ENCODE results near the gene EEF2KMT. TPM values are rescaled to one million over a fixed set of nuclear protein-coding genes. Genes with fewer than 3 reads are reported as not detected.
"Not testable (repeated sequence)": the region's sequence is repeated elsewhere in the genome, so short reads cannot be mapped to it uniquely, and the experiment has no call there.

EEF2KMT gene
- total and polyA plus RNA-seq, 2 of the 8 experiments (the other 6 are each of a cell fraction or from before 2014, with no cell fraction given), result 35.8 to 37.0 TPM

DNA sequence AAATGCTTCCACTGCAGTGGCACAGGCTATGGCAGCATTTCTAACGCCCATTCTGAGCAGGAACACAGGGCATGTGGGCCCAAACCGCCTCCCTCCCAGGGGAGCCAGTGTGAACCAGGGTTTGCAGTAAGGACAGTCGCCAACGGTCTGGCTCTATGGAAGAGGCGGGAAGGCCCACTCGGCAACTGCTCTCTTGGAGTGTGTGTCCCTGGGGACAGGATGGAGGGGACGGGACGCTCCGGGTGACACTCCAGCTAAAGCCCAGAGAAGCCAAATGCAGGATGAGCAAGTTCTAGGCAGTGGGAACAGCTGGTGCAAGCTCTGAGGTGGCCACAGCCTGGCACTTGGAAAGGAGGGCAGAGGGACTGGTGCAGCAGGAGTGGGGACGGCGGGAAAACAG is 3.8 kb downstream of the EEF2KMT start:
- H3K36me3 ChIP-seq (ENCODE audit: control insufficient read depth in 2 of 4, insufficient read depth in 4 of 4, low read length in 3 of 4), result peaks cover 0 to 15% (median 5%) of the 10 kb centered on the region in 4 experiments; a peak in 5 of 8 replicates
- H2AFZ ChIP-seq (ENCODE audit: low read length); H3K56ac ChIP-seq (replicated peaks; ENCODE audit: insufficient read length, low read depth, low read length); H4K91ac ChIP-seq (replicated peaks; ENCODE audit: insufficient read length, low read length); H3K79me1 ChIP-seq (ENCODE audit: low read depth, low read length); H4K5ac ChIP-seq (ENCODE audit: insufficient read length, low read depth, low read length); H4K8ac ChIP-seq (ENCODE audit: extremely low read depth, insufficient read depth, low read length); H3K9me3 ChIP-seq (ENCODE audit: insufficient read depth in 2 of 2, low read depth in 1 of 2, low read length in 1 of 2); FAIRE-seq; H3K4ac ChIP-seq (replicated peaks; ENCODE audit: insufficient read length, low read depth, low read length); H3K23ac ChIP-seq (ENCODE audit: insufficient read length); H3K23me2 ChIP-seq (ENCODE audit: low read depth, low read length); H3K4me1 ChIP-seq (replicated peaks in 1 of 4; ENCODE audit: control insufficient read depth in 3 of 4, insufficient read depth in 4 of 4, low read length in 3 of 4); H2BK120ac ChIP-seq (replicated peaks; ENCODE audit: low read depth, low read length); H2AK5ac ChIP-seq (ENCODE audit: low read depth, low read length); H2BK5ac ChIP-seq (ENCODE audit: low read depth, low read length); H3K14ac ChIP-seq (ENCODE audit: insufficient read length); H3K4me3 ChIP-seq (ENCODE audit: extremely low read depth in 1 of 4, insufficient read depth in 2 of 4, low read depth in 3 of 4, low read length in 4 of 4); H2BK20ac ChIP-seq (ENCODE audit: low read length); H3K9ac ChIP-seq (replicated peaks in 1 of 4; ENCODE audit: extremely low read depth in 1 of 4, low read depth in 3 of 4, low read length in 3 of 4); H3K27ac ChIP-seq (ENCODE audit: low read depth, low read length); H3K18ac ChIP-seq (ENCODE audit: extremely low read depth, low read length); H2BK12ac ChIP-seq (ENCODE audit: low read depth, low read length); H3K4me2 ChIP-seq (ENCODE audit: insufficient read depth in 1 of 2, low read depth in 2 of 2, low read length in 2 of 2); H2BK15ac ChIP-seq (ENCODE audit: low read length); DNase-seq (ENCODE audit: low read depth in 1 of 2, low spot score in 2 of 2); H3K27me3 ChIP-seq (replicated peaks in 1 of 4; ENCODE audit: control insufficient read depth in 3 of 4, extremely low read depth in 1 of 4, insufficient read depth in 3 of 4, low read length in 3 of 4); H3K79me2 ChIP-seq (ENCODE audit: control insufficient read depth in 1 of 2, insufficient read depth in 2 of 2, low read length in 2 of 2); H4K20me1 ChIP-seq (replicated peaks in 1 of 2; ENCODE audit: control insufficient read depth in 1 of 2, insufficient read depth in 2 of 2, low read length in 2 of 2): not testable (repeated sequence)
- ChIA-PET POLR2A (ENCODE audit: partially characterized antibody) (interaction anchor here (1.5 kb wide), 1 partner anchor 43 kb away, joined by 4 read pairs; no protein-coding TSS in a partner anchor), CTCF (ENCODE audit: partially characterized antibody) (interaction anchor here (0.7 to 27.9 kb wide), 4 partner anchors 9 to 69 kb away, joined by 3 to 625 read pairs (median 5); partner anchors contain the start of gene C16orf89)
- 94% methylated on average over 10 of the region's 11 CpGs; no CpG with 5 or more reads in 1 of the 2 experiments for WGBS, 2 experiments (ENCODE audit: extremely low coverage in 1 of 2, insufficient coverage in 1 of 2, insufficient read length in 1 of 2, insufficient replicate concordance in 2 of 2, low coverage in 1 of 2, low lambda C conversion rate in 2 of 2, missing lambda C conversion rate in 1 of 2)

DNA sequence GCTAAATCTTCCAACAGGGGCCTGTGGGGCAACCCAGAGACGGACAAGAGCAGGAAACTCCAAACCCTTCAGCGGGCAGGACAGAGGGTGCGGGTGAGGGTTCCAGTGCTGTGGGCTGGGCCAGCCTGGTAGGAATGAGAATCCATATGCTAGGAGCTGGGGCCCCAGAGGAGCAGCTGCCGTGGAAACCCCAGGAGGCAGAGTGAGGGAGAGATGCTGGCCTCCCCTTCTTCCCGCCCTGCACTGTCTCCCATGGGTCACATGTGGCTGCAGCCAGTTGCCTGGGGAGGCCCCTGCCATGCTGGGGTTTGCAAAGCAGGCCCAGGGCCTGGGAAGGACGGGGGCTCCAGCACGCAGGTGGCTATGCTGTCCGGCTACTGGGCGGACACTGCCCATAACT is 4.5 kb downstream of the EEF2KMT start:
- H3K27ac ChIP-seq (ENCODE audit: low read depth, low read length), result not testable (repeated sequence)

More for the DNA sequence above, 4.5 kb downstream of the EEF2KMT start:
- H3K79me1 ChIP-seq (ENCODE audit: low read depth, low read length); H3K4me3 ChIP-seq (ENCODE audit: extremely low read depth in 1 of 4, insufficient read depth in 2 of 4, low read depth in 3 of 4, low read length in 4 of 4); H2BK120ac ChIP-seq (replicated peaks; ENCODE audit: low read depth, low read length); H4K8ac ChIP-seq (ENCODE audit: extremely low read depth, insufficient read depth, low read length); H4K5ac ChIP-seq (ENCODE audit: insufficient read length, low read depth, low read length); H3K79me2 ChIP-seq (ENCODE audit: control insufficient read depth in 1 of 2, insufficient read depth in 2 of 2, low read length in 2 of 2); H4K91ac ChIP-seq (replicated peaks; ENCODE audit: insufficient read length, low read length); DNase-seq (ENCODE audit: low read depth in 1 of 2, low spot score in 2 of 2); H3K9ac ChIP-seq (replicated peaks in 1 of 4; ENCODE audit: extremely low read depth in 1 of 4, low read depth in 3 of 4, low read length in 3 of 4); H3K56ac ChIP-seq (replicated peaks; ENCODE audit: insufficient read length, low read depth, low read length); H3K23ac ChIP-seq (ENCODE audit: insufficient read length); H4K20me1 ChIP-seq (replicated peaks in 1 of 2; ENCODE audit: control insufficient read depth in 1 of 2, insufficient read depth in 2 of 2, low read length in 2 of 2); H3K23me2 ChIP-seq (ENCODE audit: low read depth, low read length); FAIRE-seq; H2AFZ ChIP-seq (ENCODE audit: low read length); H2AK5ac ChIP-seq (ENCODE audit: low read depth, low read length); H2BK5ac ChIP-seq (ENCODE audit: low read depth, low read length); H2BK15ac ChIP-seq (ENCODE audit: low read length); H3K4me2 ChIP-seq (ENCODE audit: insufficient read depth in 1 of 2, low read depth in 2 of 2, low read length in 2 of 2); H3K14ac ChIP-seq (ENCODE audit: insufficient read length); H2BK20ac ChIP-seq (ENCODE audit: low read length); H3K27me3 ChIP-seq (replicated peaks in 1 of 4; ENCODE audit: control insufficient read depth in 3 of 4, extremely low read depth in 1 of 4, insufficient read depth in 3 of 4, low read length in 3 of 4); H3K18ac ChIP-seq (ENCODE audit: extremely low read depth, low read length); H3K4ac ChIP-seq (replicated peaks; ENCODE audit: insufficient read length, low read depth, low read length); H3K4me1 ChIP-seq (replicated peaks in 1 of 4; ENCODE audit: control insufficient read depth in 3 of 4, insufficient read depth in 4 of 4, low read length in 3 of 4); H2BK12ac ChIP-seq (ENCODE audit: low read depth, low read length); H3K9me3 ChIP-seq (ENCODE audit: insufficient read depth in 2 of 2, low read depth in 1 of 2, low read length in 1 of 2): not testable (repeated sequence)
- ChIA-PET POLR2A (ENCODE audit: partially characterized antibody) (interaction anchor here (1.5 kb wide), 1 partner anchor 42 kb away, joined by 4 read pairs; no protein-coding TSS in a partner anchor), CTCF (ENCODE audit: partially characterized antibody) (interaction anchor here (0.7 to 27.9 kb wide), 10 partner anchors 8 to 135 kb away, joined by 3 to 625 read pairs (median 4); partner anchors contain the start of genes C16orf89 and SEC14L5)
- peaks cover 0 to 20% (median 5%) of the 10 kb centered on the region in 4 experiments; a peak in 5 of 8 replicates for H3K36me3 ChIP-seq (ENCODE audit: control insufficient read depth in 2 of 4, insufficient read depth in 4 of 4, low read length in 3 of 4)
- 86% methylated on average over 9 of the region's 9 CpGs; no CpG with 5 or more reads in 1 of the 2 experiments for WGBS, 2 experiments (ENCODE audit: extremely low coverage in 1 of 2, insufficient coverage in 1 of 2, insufficient read length in 1 of 2, insufficient replicate concordance in 2 of 2, low coverage in 1 of 2, low lambda C conversion rate in 2 of 2, missing lambda C conversion rate in 1 of 2)

All from H1 (cell line).